ENCODE results near the gene SLCO2B1. TPM values are rescaled to one million over a fixed set of nuclear protein-coding genes. Genes with fewer than 3 reads are reported as not detected.
"Not testable (repeated sequence)": the region's sequence is repeated elsewhere in the genome, so short reads cannot be mapped to it uniquely, and the experiment has no call there.

SLCO2B1 gene
- total RNA-seq, 2 donors from 2014 or later, result 1.1 to 1.9 TPM

DNA sequence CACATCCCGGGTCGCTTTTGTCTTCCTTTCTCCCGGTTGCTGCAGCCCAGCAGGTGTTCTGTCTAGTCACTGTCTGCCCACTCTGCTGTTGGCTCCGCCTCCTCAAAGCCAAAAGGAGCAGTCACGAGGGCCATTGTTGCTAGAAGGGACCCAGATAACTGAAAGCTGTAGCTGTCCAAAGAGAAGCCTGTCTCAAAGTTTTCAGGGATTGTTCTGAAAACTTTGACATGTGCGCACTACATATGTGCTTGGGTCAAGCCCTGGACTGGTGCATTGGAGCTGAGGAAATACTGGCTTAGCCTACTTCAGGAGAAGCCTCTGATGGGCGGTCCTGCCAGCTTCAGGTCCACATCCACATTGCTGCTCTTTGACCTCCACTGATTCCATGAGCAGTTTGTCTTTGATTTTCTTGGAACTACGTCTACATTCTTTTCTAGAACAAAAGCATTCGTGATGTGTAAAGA lies 45.4 kb upstream of the SLCO2B1 start:
- no peak overlapping the region for H3K27ac Mint-ChIP-seq
- H3K9ac ChIP-seq (ENCODE audit: extremely low read depth, low read length, poor library complexity, severe bottlenecking), result no peak overlapping the region
- H3K27ac ChIP-seq (ENCODE audit: low read depth, low read length), result peak overlapping the region; percentile 10
- TF ChIP-seq, protein P1, sequence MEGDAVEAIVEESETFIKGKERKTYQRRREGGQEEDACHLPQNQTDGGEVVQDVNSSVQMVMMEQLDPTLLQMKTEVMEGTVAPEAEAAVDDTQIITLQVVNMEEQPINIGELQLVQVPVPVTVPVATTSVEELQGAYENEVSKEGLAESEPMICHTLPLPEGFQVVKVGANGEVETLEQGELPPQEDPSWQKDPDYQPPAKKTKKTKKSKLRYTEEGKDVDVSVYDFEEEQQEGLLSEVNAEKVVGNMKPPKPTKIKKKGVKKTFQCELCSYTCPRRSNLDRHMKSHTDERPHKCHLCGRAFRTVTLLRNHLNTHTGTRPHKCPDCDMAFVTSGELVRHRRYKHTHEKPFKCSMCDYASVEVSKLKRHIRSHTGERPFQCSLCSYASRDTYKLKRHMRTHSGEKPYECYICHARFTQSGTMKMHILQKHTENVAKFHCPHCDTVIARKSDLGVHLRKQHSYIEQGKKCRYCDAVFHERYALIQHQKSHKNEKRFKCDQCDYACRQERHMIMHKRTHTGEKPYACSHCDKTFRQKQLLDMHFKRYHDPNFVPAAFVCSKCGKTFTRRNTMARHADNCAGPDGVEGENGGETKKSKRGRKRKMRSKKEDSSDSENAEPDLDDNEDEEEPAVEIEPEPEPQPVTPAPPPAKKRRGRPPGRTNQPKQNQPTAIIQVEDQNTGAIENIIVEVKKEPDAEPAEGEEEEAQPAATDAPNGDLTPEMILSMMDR (conservative IDR thresholded peaks at IDR 0.05), result no peak
- no peak overlapping the region for H3K4me3 ChIP-seq (ENCODE audit: low read length)
- no peaks in the 10 kb centered on the region for H3K4me1 Mint-ChIP-seq
- H3K4me3 Mint-ChIP-seq, result no peak overlapping the region
- no peaks in the 10 kb centered on the region for H3K36me3 Mint-ChIP-seq (ENCODE audit: low read depth)
- DNase-seq, result peak; percentile 90
- H3K4me1 ChIP-seq (ENCODE audit: control insufficient read depth, insufficient read depth, low read length), result no peaks in the 10 kb centered on the region
- H3K27me3 ChIP-seq (ENCODE audit: control insufficient read depth, insufficient read depth, low read length, poor library complexity, severe bottlenecking), result no peaks in the 10 kb centered on the region
- no peaks in the 10 kb centered on the region for H3K27me3 Mint-ChIP-seq (ENCODE audit: insufficient read depth)
- 68 to 75% methylated on average over 9 of the region's 9 CpGs for WGBS, 2 experiments (ENCODE audit: insufficient coverage in 1 of 2, insufficient read length in 1 of 2)
- H3K9me3 Mint-ChIP-seq, result no peaks in the 10 kb centered on the region
- no peaks in the 10 kb centered on the region for H3K36me3 ChIP-seq (ENCODE audit: control insufficient read depth, insufficient read depth, low read length)
- peaks cover 11% of the 10 kb centered on the region for H3K9me3 ChIP-seq (ENCODE audit: control insufficient read depth, low read length)

GRCh38 chr11:75105967-75106681 lies 44.8 kb upstream of the SLCO2B1 start:
- not testable (repeated sequence) for H3K27ac Mint-ChIP-seq; DNase-seq; H3K36me3 ChIP-seq (ENCODE audit: control insufficient read depth, insufficient read depth, low read length); H3K27me3 ChIP-seq (ENCODE audit: control insufficient read depth, insufficient read depth, low read length, poor library complexity, severe bottlenecking); H3K4me3 ChIP-seq (ENCODE audit: low read length); H3K4me3 Mint-ChIP-seq; H3K9me3 Mint-ChIP-seq; H3K4me1 Mint-ChIP-seq; H3K4me1 ChIP-seq (ENCODE audit: control insufficient read depth, insufficient read depth, low read length); H3K27me3 Mint-ChIP-seq (ENCODE audit: insufficient read depth); H3K9ac ChIP-seq (ENCODE audit: extremely low read depth, low read length, poor library complexity, severe bottlenecking); H3K36me3 Mint-ChIP-seq (ENCODE audit: low read depth); H3K27ac ChIP-seq (ENCODE audit: low read depth, low read length)
- 89 to 94% methylated on average over 2 of the region's 2 CpGs for WGBS, 2 experiments (ENCODE audit: insufficient coverage in 1 of 2, insufficient read length in 1 of 2)
- peaks cover 11% of the 10 kb centered on the region for H3K9me3 ChIP-seq (ENCODE audit: control insufficient read depth, low read length)

DNA sequence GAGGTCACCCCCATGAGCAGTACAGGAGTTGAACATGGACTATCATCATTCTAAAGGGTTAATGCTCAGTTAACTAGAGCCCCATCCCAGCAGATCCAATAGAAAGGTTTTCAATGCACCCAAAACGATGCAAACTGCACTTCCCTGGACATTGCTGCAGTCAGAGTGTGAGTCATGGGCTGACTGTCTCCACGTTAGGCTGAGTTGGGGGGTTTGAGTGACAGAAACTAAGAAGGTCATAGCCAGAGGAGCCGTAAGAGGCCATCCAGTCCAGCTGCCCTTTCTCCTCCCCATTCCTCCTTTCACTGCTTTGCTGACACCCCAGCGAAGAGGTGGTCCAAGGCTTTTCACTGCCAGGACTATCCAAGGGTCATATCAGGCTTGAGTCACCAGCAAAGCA lies 43.7 kb upstream of the SLCO2B1 start:
- Mint-ChIP-seq H3K36me3 (ENCODE audit: low read depth) (no peaks in the 10 kb centered on the region), H3K9me3 (no peaks in the 10 kb centered on the region), H3K4me3 (no peak overlapping the region), H3K27me3 (ENCODE audit: insufficient read depth) (no peaks in the 10 kb centered on the region), H3K4me1 (no peaks in the 10 kb centered on the region), H3K27ac (no peak overlapping the region)
- Histone ChIP-seq H3K27ac (ENCODE audit: low read depth, low read length) (no peak overlapping the region), H3K9ac (ENCODE audit: extremely low read depth, low read length, poor library complexity, severe bottlenecking) (no peak overlapping the region), H3K27me3 (ENCODE audit: control insufficient read depth, insufficient read depth, low read length, poor library complexity, severe bottlenecking) (no peaks in the 10 kb centered on the region), H3K4me1 (ENCODE audit: control insufficient read depth, insufficient read depth, low read length) (no peaks in the 10 kb centered on the region), H3K4me3 (ENCODE audit: low read length) (no peak overlapping the region), H3K9me3 (ENCODE audit: control insufficient read depth, low read length) (peaks cover 11% of the 10 kb centered on the region), H3K36me3 (ENCODE audit: control insufficient read depth, insufficient read depth, low read length) (no peaks in the 10 kb centered on the region)
- no peak for DNase-seq
- TF ChIP-seq, protein P1 (conservative IDR thresholded peaks at IDR 0.05), result no peak
- WGBS, 2 experiments (ENCODE audit: insufficient coverage in 1 of 2, insufficient read length in 1 of 2), result 75 to 100% methylated on average over 1 to 4 of the region's 4 CpGs
